Fibroblast of the aortic adventitia (primary cell): ENCODE results near the gene PI4KA. TPM values are rescaled to one million over a fixed set of nuclear protein-coding genes. Genes with fewer than 3 reads are reported as not detected.

Experiments
- DNase-seq: peaks from one replicate; pipeline ENCODE4 v3.0.0-alpha.2; 2010; ENCODE audit warnings: low read depth
- H3K4me3 ChIP-seq: 2 replicates; pipeline ENCODE4 v1.5.1; 2011; ENCODE audit warnings: low read depth, mild to moderate bottlenecking, control low read depth, low read length, moderate library complexity
- CTCF ChIP-seq: IDR thresholded peaks from 2 replicates; pipeline ENCODE4 v1.5.1; 2011; ENCODE audit warnings: mild to moderate bottlenecking, low read length, control low read depth, inconsistent platforms; ENCODE audit not compliant: insufficient read depth
- total RNA-seq: library from RNA; depleted of rRNA; stranded (reverse); fragments of >200 nt; gene quantifications from 2 replicates; pipeline ENCODE4 v1.2.3, GENCODE V29; 2012; ENCODE audit warnings: low replicate concordance

Gene PI4KA
- total RNA-seq, 1 donor = 49.9 TPM

- TF ChIP-seq CTCF = no peak
- no peak for DNase-seq
- H3K4me3 ChIP-seq = no peak overlapping the region
These were observed 198.1 kb downstream of the PI4KA start for GRCh38 chr22:20660441-20661054.

- DNase-seq = no peak
- no peak for TF ChIP-seq CTCF
- H3K4me3 ChIP-seq = no peak overlapping the region
These were observed 198.7 kb downstream of the PI4KA start for GRCh38 chr22:20659920-20660319.

- DNase-seq = no peak
- no peak overlapping the region for H3K4me3 ChIP-seq
- no peak for TF ChIP-seq CTCF
These were observed 199.4 kb downstream of the PI4KA start for GRCh38 chr22:20659258-20659657.

GRCh38 chr22:20658433-20659222 is 200.0 kb downstream of the PI4KA start:
- no peak for TF ChIP-seq CTCF
- DNase-seq = no peak
- H3K4me3 ChIP-seq = no peak overlapping the region

- DNase-seq = no peak
- TF ChIP-seq CTCF = no peak
- H3K4me3 ChIP-seq = no peak overlapping the region
These were observed 200.6 kb downstream of the PI4KA start for GRCh38 chr22:20657963-20658362.

Other genes starting within 250 kb of the PI4KA start
- 0.09 TPM in 1 of 2 replicates, not detected in the other for gene SERPIND1, start 84.7 kb downstream of the PI4KA start, total RNA-seq
- 10.6 and 15.5 TPM in 2 replicates for gene SNAP29, start 196 bp upstream of the PI4KA start, total RNA-seq
- 35.0 and 44.7 TPM in 2 replicates for gene CRKL, start 58.6 kb upstream of the PI4KA start, total RNA-seq
- gene AIFM3, start 108.4 kb upstream of the PI4KA start, total RNA-seq = 0.45 and 1.7 TPM in 2 replicates
- gene LZTR1, start 123.5 kb upstream of the PI4KA start, total RNA-seq = 27.2 and 53.5 TPM in 2 replicates
- 20.0 and 21.8 TPM in 2 replicates for gene THAP7, start 143.3 kb upstream of the PI4KA start, total RNA-seq
- 0.63 and 5.9 TPM in 2 replicates for gene P2RX6, start 156.4 kb upstream of the PI4KA start, total RNA-seq
- 0.09 TPM in 1 of 2 replicates, not detected in the other for gene SLC7A4, start 173.8 kb upstream of the PI4KA start, total RNA-seq
- gene LRRC74B, start 187.1 kb upstream of the PI4KA start, total RNA-seq = not detected in 2 replicates